ENCODE data around the gene LARP1.

The LARP1 gene

DNA sequence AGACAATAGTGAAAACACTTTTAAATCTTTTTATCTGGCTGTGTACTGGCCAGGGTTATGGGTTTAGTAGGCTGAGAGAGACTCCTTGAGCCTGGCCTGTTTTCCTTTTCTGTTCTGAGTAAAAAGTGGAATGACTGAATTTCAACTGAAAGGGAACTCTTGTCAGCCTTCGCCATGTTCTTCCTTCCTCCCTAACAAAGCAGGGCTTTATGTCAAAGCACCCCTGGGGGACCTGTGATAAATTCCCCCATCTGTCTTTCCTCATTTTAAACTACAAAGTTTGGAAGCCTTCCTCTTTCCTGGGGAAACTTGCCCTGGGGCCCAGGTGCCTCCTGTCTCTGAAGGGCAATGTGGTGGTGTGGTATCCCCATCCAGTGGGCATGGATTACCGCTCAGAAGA, 29.7 kb downstream of the LARP1 start:
- TF ChIP-seq, protein P1, sequence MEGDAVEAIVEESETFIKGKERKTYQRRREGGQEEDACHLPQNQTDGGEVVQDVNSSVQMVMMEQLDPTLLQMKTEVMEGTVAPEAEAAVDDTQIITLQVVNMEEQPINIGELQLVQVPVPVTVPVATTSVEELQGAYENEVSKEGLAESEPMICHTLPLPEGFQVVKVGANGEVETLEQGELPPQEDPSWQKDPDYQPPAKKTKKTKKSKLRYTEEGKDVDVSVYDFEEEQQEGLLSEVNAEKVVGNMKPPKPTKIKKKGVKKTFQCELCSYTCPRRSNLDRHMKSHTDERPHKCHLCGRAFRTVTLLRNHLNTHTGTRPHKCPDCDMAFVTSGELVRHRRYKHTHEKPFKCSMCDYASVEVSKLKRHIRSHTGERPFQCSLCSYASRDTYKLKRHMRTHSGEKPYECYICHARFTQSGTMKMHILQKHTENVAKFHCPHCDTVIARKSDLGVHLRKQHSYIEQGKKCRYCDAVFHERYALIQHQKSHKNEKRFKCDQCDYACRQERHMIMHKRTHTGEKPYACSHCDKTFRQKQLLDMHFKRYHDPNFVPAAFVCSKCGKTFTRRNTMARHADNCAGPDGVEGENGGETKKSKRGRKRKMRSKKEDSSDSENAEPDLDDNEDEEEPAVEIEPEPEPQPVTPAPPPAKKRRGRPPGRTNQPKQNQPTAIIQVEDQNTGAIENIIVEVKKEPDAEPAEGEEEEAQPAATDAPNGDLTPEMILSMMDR (IDR thresholded peaks at IDR 0.05; ENCODE audit: borderline replicate concordance, insufficient read depth, low read depth, low read length) = no peak
- H3K4me3 ChIP-seq (ENCODE audit: low read depth, low read length) = no peak overlapping the region

DNA sequence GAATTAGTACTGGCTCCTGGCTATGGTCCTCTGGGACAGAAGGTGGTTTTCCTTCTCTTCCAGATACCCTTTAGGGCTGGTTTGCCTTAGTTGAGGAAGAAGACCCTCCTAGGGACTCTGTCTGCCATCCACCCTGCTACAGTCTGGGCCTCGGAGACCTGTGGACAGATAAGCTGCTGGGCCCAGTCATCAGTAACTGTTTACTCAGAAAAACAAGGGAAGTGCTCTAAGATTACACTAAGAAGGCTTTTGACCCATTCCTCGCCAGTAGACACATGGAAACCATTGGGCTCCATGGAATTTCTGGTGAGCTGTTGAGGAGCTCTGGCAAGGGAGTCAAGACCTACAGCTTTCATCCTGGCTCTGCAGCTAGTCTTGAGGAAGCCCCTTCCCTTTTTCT, 31.2 kb downstream of the LARP1 start:
- no peak overlapping the region for H3K4me3 ChIP-seq (ENCODE audit: low read depth, low read length)
- TF ChIP-seq, protein P1 (IDR thresholded peaks at IDR 0.05; ENCODE audit: borderline replicate concordance, insufficient read depth, low read depth, low read length) = no peak

DNA sequence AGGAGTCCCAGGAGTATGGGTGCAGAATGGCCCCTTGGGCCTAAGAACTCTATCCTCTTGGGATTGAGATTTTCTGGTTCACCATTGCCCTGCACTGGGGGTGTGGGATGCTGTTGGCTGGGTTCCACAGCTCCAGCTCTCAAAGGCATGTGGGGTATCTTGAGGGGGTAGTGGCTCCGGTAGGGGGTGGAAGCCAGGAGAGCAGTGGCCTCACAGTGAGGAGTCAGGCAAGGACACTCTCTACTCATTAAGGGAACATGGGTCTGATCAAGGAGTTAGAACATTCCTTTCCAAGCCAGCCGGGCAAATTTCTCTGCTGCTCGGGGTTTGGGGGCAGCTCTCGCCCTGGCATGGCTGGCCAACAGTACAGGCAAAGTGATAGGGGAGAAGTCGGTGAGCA, 33.0 kb downstream of the LARP1 start:
- no peak overlapping the region for H3K4me3 ChIP-seq (ENCODE audit: low read depth, low read length)
- TF ChIP-seq, protein P1 (IDR thresholded peaks at IDR 0.05; ENCODE audit: borderline replicate concordance, insufficient read depth, low read depth, low read length) = no peak

DNA sequence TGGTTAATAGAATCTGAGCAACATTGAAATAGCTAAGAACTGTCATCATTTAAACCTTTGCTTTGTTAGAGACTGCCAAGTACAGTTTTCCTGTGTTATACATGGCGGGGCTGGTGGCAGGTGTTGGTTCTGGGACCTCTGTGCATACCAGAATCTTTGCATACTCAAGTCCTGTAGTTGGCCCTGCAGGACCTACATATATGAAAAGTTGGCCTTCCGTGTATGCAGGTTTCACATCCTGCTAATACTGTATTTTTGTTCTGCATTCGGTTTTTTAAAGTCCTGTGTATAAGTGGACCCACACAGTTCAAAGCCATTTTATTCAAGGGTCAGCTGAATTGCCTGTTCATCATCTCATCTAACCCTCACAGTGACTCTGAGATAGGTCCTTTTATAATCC, 36.4 kb downstream of the LARP1 start:
- no peak overlapping the region for H3K4me3 ChIP-seq (ENCODE audit: low read depth, low read length)
- TF ChIP-seq, protein P1 (IDR thresholded peaks at IDR 0.05; ENCODE audit: borderline replicate concordance, insufficient read depth, low read depth, low read length) = no peak

DNA sequence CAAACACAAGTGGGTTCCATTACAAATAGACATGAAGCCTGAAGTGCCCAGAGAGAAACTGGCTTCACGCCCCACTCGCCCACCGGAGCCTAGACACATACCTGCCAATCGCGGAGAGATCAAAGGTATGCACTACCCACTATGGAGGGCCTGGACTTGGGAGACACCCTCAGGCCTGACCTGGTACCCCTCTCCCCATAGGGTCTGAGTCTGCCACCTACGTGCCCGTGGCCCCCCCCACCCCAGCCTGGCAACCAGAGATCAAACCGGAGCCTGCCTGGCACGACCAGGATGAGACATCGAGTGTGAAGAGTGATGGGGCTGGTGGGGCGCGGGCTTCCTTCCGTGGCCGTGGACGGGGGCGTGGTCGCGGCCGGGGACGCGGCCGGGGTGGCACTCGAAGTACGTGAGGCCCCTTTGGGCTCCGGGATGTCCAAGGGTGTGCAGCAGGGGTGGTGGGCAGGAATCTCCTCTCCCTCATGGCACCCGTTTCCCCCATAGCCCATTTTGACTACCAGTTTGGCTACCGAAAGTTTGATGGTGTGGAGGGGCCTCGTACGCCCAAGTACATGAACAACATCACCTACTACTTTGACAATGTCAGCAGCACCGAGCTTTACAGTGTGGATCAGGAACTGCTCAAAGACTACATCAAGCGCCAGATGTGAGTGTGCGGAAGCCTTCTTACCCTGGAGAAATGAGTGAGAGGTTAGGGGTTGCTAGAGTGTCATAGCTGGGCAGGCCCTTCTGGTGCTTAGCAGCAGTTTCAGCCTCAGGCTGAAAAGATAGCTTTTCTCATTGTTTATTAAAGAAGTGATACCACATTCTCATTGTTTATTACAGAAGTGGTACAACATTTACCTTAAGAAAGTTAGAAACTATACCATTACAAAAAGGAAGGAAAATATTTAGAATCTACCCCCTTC, 38.7 kb downstream of the LARP1 start:
- TF ChIP-seq, protein P1 (IDR thresholded peaks at IDR 0.05; ENCODE audit: borderline replicate concordance, insufficient read depth, low read depth, low read length) = no peak
- H3K4me3 ChIP-seq (ENCODE audit: low read depth, low read length) = no peak overlapping the region

DNA sequence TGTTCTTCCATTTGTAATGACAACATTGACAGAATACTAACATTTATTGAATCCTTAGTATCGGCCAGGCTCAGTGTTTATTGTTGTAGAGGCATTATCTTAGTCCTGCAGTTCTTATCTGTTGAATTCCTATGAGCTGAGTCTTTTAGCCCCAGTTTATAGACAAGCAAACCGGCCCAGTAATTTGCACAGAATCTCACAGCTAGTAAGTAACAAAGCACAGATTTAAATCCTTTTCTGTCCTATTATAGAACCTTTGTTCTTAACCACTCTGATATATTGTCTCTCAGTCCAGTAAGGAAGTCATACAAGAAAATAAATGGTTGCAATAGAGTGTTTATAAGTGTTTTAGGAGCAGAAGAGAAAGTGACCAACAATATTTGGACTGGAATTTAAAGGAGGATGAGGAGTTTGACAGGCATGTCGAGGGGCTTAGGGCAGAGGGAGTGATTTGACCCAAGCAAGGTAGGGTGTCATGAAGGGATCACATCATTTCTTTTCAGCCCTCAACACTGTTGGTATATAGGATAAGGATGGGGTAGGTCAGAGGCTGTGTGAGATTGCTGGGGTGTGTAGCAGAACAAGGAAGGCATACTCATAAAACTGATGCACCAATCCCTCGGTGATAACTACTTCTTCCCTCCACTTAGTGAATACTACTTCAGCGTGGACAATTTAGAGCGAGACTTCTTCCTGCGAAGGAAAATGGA, 39.5 kb downstream of the LARP1 start:
- H3K4me3 ChIP-seq (ENCODE audit: low read depth, low read length) = no peak overlapping the region
- TF ChIP-seq, protein P1 (IDR thresholded peaks at IDR 0.05; ENCODE audit: borderline replicate concordance, insufficient read depth, low read depth, low read length) = no peak

Measured in GM12875 (cell line).